ENCODE results near the gene IFNA2.
"Not testable (repeated sequence)": the region's sequence is repeated elsewhere in the genome, so short reads cannot be mapped to it uniquely, and the experiment has no call there.

Gene IFNA2

DNA sequence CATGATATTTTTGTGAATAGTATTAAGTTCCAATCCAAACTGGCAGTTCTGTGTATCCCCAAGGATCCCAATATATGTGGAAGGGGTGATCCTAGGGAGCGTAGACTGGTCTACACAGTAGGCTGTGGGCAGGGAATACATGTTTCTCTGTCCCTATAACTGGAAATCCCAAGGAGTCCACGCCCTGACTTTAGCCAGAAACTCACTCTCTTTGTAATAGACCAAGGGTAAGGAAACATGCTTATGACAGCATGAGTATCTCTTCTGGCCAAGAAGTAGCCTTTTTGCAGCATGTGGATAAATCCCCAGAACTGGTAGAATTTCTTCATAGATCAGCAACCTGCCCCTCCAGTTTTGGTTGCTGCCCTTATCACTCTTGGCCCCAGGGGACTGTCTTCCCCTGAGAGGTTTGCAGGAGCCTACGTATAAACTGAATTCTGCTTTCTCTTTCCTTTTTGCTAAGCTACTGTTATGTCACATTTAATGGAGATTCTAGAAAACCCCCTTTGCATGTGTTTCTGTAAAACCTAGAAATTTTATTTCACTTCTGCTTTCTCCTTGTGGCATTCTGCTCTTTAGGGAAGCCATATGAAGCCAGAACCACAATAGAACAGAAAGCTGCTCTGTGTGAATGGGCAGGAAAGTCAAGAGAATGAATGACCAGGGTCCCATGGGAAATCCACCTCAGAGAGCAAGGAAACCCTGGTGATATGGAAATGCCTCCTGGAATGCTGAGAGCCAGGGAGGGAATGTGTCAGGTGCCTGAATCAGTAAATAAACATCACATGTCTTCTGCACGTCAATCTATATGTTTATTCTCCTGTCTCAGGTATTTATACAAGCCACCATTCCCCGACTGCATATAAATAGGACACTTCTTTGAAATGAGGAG is 3.5 kb downstream of the IFNA2 start:
- DNase-seq (ENCODE audit: low spot score), result no peak

GRCh38 chr9:21371467-21371866 is 13.7 kb downstream of the IFNA2 start:
- DNase-seq (ENCODE audit: low spot score), result not testable (repeated sequence)

DNA sequence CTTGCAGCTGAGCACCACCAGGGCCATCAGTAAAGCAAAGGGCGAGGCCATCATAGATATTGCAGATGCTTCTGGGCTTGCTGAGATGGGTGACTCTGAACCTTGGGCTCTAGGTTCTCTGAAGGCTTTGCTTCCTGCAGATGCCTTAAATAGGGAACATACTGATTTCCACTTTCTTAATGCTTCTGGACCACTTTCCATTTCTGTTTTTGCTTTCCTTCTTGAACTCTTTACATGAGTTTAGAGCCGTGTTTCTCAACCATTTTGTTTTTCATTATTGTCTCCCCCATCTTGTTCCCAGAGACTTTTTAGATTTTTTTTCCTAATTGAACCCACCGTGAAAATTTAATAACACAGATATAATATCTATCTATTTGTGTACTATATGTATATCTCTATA is 17.2 kb downstream of the IFNA2 start, which contains the start of gene IFNA13:
Gene IFNA13 (minus strand): TSS at position 101 of the 400 bp plus-strand sequence. CDS start 47 bp downstream, at position 54.
- no peak for DNase-seq (ENCODE audit: low spot score)

DNA sequence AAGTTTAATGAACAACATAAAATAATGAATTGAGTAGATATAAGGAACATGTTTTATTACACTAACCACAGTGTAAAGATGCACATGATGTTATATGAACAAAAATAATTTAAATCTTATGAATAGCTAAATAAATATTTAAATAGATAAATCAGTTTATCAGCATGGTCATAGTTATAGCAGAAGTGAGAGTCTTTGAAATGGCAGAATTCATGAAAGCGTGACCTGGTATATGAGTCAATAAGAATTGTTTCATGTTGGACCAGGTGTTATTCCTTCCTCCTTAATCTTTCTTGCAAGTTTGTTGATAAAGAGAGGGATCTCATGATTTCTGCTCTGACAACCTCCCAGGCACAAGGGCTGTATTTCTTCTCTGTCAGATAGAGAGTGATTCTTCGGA is 18.0 kb downstream of the IFNA2 start:
- not testable (repeated sequence) for DNase-seq (ENCODE audit: low spot score)

DNA sequence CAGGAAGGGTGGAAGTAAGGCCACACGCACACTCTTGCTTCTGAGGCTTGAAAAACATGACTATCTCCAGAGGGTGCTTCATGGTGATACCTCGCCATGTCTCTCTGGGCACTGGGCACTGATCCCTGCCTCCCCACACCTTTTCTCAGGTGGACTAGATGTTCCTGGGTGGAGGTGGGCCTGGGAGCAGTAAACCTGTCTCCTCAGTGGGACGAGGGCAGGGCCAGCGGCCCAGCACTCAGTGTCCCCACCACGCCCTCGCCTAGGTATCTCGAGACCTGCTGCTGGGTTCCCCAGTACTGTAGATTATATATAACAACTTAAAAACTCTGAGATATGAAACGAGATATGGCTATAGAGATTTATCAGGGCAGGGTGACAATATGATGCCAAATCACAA is 22.9 kb downstream of the IFNA2 start:
- no peak for DNase-seq (ENCODE audit: low spot score)

GRCh38 chr9:21357479-21358460 is 27.4 kb downstream of the IFNA2 start:
- DNase-seq (ENCODE audit: low spot score), result no peak

DNA sequence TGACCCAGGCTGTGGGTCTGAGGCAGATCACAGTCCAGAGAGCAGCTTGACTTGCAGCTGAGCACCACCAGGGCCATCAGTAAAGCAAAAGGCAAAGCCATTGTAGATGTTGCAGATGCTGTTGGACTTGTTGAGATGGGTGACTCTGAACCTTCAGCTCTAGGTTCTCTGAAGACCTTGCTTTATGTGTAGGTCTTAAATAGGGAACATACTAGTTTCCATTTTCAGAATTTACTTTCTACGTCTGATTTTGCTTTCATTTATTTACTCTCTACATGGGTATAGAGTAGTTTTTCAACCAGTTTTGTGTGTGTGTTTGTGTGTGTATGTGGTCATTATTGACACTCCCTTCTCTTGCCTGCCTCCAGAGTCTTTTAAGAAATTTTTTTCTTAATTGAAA is 34.4 kb downstream of the IFNA2 start, which contains the start of gene IFNA6:
Gene IFNA6 (minus strand): TSS at position 101 of the 400 bp plus-strand sequence. CDS start 0 bp downstream, at position 101.
- no peak for DNase-seq (ENCODE audit: low spot score)

DNA sequence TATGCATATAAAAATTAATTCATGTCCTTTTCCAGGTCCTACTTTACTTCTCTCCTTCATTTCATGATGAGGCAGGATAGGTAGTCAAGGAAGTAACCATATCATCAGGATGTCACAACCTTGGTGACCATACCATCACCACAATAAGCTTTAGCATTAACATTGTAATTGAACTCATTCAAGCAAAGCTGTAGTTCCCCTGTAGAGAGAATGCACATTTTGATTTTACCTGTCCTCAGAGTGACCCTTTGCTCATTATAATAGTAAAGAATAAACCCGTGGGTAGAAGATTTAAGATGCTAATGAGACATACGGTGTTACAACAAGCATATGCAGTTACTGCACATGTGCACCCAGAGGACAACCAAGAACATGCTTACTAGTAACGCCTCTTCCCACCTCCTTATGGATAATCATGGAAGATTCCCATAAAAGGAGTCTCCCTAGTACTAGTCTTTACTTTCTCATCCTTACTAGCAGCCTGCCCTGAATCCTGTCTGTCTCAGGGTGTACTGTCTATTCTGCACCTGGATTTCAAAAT is 36.7 kb downstream of the IFNA2 start:
- DNase-seq (ENCODE audit: low spot score), result no peak

- no peak for DNase-seq (ENCODE audit: low spot score)
Measured at GRCh38 chr9:21340735-21341134, 44.5 kb downstream of the IFNA2 start.

DNA sequence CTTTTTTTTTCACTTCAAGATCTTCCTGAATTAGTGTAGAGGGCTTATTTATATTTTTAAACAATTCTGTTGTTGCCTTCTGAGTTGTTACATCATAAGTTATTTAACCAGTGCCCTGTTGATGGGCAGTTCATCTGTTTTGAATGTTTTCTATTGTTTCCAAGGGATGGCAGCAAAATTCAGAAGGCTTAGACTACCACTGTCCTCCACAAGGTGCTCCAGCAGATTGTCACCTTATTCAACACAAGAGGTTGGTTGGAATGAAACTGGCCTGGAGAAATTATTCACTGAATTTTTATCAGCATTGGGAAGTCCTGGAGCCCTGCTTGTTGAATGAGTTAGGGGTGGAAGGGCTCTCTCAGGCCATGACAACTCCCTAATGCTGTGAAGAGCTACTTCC is 48.7 kb downstream of the IFNA2 start:
- no peak for DNase-seq (ENCODE audit: low spot score)

- DNase-seq (ENCODE audit: low spot score), result peak; percentile 85
Measured at GRCh38 chr9:21334701-21335632, 50.2 kb downstream of the IFNA2 start, which contains the start of gene KLHL9. Gene KLHL9 (minus strand): TSS chr9:21335404. CDS start chr9:21334859, 545 bp downstream.
